Renal cortex interstitium (tissue), 11 donors: ENCODE measurements around the gene NLRP3. TPM values are rescaled to one million over a fixed set of nuclear protein-coding genes. Genes with fewer than 3 reads are reported as not detected.
"Not testable (repeated sequence)": the region's sequence is repeated elsewhere in the genome, so short reads cannot be mapped to it uniquely, and the experiment has no call there.

Experiments
- DNase-seq, 11 donors: peaks; one replicate each; pipeline ENCODE4 v3.0.0-alpha.2; 2013; ENCODE audit warnings: low read depth in 9 of 11, low spot score in 4 of 11; ENCODE audit errors: extremely low read depth in 1 of 11
- polyA plus RNA-seq, 3 donors: library from polyadenylated mRNA; unstranded; fragments of 120-200 nt; gene quantifications; one replicate each; pipeline ENCODE4 v1.2.1, GENCODE V29; 2013; ENCODE audit not compliant: insufficient read length in 3 of 3

NLRP3 gene
- polyA plus RNA-seq, 3 donors = 0.78 to 1.0 (median 0.91) TPM

DNA sequence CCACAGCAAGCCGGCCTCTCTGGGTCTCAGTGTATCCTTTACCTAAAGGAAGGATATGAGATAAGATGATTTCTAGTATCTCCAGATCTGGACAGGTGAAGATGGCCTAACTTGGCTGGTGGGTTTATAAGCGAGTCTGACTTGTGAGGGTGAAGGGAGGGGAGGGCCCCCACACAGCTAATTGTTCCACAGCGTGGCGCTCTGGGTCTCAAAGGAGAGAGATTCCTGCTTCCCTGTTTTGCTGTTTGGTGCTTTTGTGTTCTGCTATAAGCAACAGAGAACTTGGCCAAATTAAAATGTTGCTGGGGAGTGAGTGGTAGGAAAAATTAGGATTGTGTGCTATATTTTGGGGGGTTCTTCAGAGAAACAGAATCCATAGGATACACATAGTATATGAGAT lies 28.9 kb upstream of the NLRP3 start:
- no peak for DNase-seq

DNA sequence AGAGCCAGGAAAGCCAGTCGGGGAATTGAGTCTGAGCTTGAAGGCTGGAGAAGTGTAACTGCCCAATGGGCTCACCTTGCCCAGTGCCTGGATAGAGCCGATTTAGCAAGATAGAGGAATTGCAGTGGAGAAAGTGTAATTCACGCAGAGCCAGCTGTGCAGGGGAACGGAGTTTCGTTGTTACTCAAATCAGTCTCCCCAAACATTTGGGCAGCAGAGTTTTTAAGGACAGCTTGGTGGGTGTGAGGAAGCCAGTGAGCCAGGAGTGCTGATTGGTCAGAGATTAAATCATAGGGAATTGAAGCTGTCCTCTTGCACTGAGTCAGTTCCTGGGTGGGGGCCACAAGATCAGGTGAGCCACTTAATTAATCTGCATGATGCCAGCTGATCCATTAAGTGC lies 28.4 kb upstream of the NLRP3 start:
- no peak for DNase-seq

DNA sequence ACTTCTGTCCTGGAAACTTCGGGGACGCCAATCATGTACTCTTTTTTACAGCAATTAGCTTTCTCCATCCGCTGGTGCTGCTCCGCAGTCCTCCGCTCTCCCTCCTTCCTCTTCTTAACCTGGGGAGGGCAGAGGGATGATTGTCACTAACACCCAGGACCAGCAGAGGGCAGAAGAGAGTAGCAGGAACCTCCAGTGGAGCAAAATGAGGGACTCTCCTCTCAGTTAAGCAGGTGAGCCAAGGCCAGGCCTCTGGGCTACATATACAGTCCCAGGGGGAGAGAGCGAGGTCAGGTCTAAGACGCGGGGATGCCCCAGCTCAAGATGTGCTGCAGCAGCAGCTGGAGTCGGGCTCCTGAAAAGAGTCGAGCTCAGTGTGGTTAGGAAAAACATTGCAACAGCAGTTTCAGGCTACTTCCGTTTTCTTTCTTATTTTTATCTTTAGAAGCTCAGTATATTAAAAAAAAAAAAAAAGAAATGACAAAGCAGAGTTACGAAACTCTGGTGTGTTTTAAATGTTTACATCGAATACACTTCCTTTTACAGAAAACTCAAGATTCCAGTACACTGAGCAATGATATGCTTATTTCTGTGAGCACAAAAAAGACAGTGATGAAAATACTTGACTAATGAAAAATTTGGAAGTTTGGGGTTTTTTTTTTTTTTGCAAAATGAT lies 25.7 kb upstream of the NLRP3 start:
- peak in 9 of 11 donors; percentile 58 to 79 (median 67) for DNase-seq

DNA sequence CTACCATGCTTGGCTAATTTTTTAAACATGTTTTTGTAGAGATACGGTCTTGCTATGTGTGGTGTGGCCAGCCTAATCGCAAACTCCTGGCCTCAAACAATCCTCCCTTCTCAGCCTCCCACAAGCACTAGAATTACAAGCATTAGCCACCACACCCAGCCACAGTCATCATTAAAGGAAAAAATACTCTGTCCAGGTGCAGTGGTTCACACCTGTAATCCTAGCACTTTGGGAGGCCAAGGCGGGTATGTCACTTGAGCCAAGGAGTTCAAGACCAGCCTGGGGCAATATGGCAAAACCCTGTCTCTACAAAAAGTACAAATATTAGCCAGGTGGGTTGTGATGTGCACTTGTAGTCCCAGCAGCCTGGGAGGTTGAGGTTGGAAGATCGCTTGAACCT lies 25.0 kb upstream of the NLRP3 start:
- no peak for DNase-seq

DNA sequence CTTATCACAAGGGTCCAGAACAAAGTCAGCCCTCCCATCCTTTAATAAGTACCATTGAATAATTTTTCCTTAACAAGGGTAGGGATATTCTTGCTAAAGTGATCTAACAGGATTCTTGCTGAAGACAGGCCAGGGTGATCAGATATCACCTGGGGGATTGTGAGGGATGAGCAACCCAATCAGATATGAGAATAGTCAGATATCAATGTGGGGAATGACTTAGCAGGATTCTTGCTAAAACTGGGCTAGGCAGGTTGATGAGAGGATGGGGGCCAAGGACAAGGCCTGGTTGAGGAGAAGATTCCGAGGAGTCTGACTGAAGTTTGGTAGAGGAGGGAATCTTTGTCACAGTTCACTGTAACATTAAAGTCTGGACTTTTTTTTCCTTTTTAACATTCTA lies 23.9 kb upstream of the NLRP3 start:
- DNase-seq = no peak

DNA sequence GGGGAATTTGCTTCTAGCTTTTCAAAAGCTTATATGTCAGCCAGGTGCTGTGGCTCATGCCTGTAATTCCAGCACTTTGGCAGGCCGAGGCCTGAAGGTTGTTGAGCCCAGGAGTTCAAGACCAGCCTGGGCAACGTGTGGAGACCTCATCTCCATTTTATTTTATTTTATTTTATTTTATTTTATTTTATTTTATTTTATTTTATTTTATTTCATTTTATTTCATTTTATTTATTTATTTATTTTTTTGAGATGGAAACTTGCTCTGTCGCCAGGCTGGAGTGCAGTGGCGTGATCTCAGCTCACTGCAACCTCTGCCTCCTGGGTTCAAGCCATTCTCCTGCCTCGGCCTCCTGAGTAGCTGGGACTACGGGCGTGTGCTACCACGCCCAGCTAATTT lies 20.9 kb upstream of the NLRP3 start:
- not testable (repeated sequence) for DNase-seq

DNA sequence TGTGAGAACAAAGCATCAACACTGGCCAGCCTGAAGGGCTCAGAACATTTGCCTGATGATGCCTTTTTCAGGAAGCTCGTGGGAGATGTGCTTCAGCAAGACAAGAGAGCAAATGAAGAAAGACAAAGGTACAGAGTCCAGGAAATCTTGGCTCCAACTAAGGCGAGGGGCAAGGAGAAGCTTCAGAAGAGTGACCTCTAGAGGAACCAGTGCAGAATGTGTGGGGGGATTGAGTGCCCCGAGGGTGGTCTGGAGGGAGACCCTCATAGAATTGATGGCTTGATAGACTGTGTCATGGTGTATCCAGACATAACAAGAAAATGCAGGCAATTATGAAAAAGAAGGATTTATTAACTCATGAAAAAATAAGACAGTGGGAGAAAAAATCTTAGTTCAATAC lies 15.3 kb upstream of the NLRP3 start:
- no peak for DNase-seq

DNA sequence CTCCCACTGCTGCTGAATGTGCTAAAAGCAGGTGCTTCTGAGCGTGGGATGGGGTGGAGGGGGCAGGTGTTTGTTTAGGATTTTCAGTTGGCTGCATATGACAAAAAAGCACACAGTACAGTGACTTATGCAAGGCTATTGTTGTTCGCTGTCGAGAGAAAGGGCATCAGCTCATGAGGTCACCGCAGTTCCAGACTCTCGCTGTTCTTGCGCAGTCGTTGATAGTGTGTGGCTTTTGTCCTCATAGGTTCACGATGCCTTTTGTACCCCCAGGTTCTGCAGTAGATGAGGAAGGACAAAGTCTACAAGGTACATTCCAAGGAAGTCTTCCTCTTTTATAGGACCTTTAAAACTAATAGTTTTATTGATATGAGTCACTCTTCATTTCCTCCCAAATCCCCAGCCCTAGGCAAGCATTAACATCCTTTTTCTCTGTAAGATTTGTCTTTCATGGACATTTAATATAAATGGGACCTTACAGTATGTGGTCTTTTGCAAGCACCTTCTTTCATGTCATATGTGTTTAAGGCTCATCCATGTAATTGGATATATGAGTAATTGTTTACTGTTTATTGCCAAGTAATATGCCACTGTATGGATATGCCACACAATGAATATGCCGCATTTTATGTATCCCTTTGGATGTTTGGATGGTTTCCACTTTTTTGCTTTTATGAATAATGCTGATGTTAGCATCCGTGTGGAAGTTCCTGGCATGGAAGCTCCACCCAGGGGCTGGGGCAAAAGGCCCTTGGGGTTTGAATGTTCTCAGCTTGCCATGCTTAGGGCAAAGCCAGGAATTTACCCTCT lies 14.5 kb upstream of the NLRP3 start:
- DNase-seq = no peak

DNA sequence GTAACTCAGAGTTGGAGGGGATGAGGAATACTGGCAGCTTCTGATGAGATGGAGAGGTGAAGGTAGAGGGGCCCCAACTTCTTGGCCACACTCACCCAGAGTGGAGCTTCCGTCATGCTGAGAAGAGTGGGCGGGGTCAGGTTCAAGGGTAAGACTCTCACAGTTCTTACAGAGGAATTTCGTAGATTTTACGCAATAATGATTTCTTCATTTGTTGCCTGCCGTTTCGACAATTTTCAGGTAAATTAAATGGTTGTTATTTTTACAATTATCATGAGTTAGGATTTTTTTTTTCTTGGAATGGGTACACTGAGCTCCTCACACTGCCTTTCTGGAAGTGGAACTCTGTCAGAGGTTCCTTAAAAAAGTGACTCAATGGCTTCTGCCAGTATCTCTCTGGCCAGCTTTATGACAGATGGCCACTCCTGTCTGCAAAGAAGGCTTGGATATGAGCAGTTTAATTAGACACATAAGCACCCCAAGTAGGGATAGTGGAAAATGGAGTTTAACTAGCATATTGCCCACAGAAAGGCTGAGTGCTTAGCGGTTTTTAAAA lies 13.8 kb upstream of the NLRP3 start:
- no peak for DNase-seq

DNA sequence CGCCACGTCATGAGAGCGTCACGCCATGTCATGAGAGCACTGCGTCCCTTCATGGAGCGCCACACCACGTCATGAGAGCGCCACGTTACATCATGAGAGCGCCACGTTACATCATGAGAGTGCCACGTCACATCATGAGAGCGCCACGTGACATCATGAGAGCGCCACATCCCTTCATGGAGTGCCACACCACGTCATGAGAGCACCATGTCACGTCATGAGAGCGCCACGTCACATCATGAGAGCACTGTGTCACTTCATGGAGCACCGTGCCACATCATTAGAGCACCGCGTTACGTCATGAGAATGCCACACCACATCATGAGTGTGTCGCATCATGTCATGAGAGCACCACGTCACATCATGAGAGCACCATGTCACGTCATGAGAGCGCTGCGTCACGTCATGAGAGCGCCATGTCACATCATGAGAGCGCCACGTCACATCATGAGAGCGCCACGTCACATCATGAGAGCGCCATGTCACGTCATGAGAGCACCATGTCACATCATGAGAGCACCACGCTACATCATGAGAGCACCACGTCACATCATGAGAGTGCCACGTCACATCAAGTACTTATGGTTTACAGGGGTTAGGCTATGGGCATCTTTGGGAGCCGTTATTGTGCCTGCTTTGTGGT lies 9.8 kb upstream of the NLRP3 start:
- no peak for DNase-seq

DNA sequence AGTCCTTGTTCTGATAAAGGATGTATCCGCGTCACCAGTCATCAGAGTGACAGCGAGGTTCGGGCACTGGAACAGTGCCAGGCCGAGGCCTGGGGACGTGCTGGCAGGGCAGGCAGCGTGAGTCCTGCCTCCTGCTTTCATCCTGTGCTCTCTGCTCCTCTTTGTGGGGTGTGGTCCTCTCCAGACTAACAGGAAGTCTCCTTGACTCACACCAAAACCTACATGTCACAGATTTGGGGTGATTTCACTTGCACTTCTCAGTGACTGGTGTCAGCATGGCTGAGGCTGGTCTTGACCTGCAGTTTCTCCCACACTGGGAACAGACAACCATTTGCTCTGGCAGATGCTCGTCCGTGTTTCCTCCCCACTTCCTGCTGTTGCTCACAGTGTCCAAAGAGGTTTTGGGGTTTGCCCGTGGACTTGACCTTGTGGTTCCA lies 8.8 kb upstream of the NLRP3 start:
- no peak for DNase-seq

DNA sequence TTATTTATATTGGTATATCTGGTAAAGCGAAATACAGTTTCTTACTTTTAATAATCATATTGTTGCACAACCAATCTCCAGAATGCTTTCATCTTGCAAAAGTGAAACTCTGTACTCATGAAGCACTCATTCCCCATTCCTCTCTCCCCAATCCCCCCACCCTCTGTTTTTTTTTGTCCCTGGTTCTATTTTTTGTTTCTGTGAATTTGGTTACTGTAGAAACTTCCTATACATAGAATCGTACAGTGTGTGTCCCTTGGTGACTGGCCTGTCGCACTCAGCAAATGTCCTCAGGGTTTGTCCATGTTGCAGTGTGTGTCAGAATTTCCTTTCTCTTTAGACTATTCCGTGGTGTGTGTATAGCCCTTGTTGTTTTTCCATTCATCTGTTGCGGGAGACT lies 7.9 kb upstream of the NLRP3 start:
- no peak for DNase-seq

DNA sequence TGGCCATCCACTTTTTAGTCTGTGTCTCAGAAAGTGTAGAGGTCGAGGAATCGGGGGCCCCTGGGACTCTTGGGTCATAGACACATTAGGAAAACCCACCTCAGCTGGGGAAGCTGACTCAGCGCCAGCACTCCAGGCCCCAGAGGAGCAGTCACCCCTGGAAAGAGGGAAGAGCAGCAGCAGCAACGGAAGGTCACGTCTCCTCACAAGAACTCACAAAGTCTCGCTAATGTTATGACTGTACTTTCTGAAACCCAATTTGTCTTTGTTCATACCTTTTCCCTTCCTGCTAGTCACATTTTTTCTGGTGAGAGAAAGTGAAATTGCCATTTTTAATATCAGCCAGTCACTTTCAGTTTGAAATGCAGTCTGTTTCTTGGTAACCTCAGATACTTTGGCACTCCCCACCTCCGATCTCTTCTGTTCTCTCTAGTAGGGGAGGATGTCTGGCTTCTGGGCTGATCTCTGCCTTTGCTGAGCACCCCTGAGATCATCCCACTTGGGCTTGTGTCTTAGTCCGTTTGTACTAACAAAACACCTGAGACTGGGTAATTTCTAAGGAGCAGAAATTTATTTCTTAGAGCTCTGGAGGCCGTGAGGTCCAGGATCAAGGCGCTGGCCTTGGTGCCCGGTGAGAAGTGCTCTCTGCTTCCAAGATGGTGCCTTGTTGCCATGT lies 6.0 kb upstream of the NLRP3 start:
- DNase-seq = no peak

DNA sequence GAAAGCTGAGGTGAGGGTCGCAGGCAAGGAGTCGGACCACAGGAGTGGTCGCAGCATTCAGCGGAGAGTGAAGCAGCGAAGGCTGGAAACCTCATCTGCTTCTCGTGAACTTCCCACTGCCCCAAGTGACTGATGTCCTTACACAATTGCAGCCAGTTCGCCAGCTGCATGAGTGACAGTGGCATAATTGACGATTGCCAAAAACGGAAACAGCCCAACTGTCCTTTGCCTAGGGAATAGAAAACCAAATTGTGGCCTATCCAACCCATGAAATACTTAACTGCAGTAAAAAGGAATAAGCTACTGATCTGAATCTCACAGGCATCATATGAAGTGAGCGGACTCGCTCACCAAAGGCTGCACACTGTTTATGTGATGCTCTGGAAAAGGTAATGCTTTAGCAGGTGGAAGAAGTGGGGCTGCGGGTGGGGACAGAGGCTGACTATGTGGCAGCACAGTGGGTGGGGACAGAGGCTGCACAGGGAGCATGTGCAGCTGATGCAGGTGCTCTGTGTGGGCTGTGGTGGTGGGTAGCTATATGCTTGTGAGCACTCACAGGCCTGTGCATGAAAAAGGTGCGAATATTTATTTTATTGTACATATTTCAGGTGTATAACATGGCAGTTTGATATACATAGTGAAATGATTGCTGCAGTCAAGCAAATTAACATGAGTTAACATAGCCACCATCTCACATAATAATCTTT lies 4.2 kb upstream of the NLRP3 start:
- no peak for DNase-seq

DNA sequence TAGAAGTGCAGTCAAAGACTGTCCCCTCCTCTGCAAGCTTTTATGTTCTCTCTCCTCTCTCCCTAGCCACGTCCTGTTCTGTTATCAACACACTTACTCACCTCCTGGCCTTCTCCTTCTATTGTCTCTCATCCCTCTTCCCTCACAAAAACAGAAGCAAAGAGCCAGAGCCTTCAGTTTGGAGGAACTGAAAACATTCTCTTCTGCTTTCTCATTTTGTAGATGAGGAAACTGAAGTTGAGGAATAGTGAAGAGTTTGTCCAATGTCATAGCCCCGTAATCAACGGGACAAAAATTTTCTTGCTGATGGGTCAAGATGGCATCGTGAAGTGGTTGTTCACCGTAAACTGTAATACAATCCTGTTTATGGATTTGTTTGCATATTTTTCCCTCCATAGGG lies 1.9 kb downstream of the NLRP3 start:
- DNase-seq = no peak

DNA sequence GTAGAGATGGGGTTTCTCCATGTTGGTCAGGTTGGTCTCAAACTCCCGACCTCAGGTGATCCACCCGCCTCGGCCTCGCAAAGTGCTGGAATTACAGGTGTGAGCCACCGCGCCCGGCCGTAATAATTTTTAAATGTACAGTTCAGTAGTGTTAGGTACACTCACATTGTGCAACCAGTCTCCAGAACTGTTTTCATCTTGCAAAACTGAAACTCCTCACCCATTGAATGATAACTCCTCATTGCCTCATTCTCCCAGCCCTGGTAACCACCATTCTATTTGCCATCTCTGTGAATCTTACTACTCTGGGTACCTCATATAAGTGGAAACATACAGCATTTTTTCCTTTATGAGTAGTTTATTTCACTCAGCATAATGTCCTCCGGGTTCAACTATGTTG lies 3.4 kb downstream of the NLRP3 start:
- DNase-seq = no peak

DNA sequence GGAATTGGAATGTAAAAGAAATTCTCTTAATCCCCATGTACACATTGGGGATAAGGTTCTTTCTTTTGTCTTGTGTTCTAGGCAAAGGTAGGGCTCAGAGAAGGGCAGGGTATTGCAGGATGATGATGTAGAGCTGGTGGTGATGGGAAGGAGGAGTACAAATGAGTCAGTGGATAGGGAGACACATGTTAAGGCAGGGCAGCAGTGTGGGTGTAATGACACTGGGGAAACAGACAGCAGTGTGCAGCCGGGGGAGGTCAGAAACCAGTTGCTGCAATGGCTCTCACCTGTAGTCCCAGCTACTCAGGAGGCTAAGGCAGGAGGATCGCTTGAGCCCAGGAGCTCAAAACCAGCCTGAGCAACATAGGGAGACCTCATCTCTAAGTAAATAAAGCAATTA lies 5.1 kb downstream of the NLRP3 start:
- no peak for DNase-seq

DNA sequence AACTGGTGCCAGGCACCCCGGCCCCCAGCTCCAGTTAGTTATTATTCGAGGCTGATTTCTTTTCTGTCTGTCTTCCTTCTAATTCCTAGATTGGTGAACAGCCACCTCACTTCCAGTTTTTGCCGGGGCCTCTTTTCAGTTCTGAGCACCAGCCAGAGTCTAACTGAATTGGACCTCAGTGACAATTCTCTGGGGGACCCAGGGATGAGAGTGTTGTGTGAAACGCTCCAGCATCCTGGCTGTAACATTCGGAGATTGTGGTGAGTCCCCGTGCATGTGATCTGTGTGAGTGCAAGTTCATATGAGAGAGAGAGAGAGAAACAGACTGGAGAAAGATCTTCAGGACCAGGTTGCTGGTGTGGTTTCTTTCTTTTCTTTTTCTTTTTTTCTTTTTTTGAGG lies 13.5 kb downstream of the NLRP3 start:
- DNase-seq = no peak

DNA sequence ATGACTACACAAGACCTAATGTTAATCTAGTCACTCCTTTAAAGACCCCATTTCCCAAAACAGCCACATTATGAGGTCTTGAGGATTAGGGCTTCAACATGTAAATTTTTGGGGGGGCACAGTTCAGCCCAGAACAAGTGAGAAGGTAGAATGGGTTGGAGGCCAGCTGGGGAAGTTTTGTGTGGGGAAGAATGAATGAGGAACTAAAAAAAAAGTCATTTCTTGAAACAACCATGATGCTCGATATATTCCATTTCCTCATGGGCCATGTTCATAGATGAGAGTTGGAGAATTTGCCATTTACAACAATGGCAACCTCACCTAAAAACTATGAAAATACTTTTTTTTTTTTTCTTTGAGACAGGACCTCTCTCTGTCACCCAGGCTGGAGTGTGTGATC lies 14.5 kb downstream of the NLRP3 start:
- DNase-seq = no peak
